GM18511 (cell line): ENCODE data around the gene GNB1L.

Experiments
- ATAC-seq: cut with Tn5 transposase; IDR thresholded peaks from one replicate; pipeline ENCODE4 v1.9.1; 2021; ENCODE audit warnings: mild to moderate bottlenecking, moderate library complexity; ENCODE audit not compliant: unreplicated experiment

The GNB1L gene

GRCh38 chr22:19854778-19855503, at the start of gene GNB1L, which contains the start of gene RTL10:
Gene GNB1L (minus strand): TSS chr22:19854874. CDS start chr22:19821355, 33,519 bp downstream.
Gene RTL10 (minus strand): TSS chr22:19854874. CDS start chr22:19852261, 2,613 bp downstream.
- peak; percentile 85 for ATAC-seq

- no peak for ATAC-seq
Measured at GRCh38 chr22:19904174-19904856, 49.6 kb upstream of the GNB1L start.

- ATAC-seq, result no peak
Measured at GRCh38 chr22:19903513-19903912, 48.8 kb upstream of the GNB1L start.

- no peak for ATAC-seq
Measured at GRCh38 chr22:19903031-19903430, 48.4 kb upstream of the GNB1L start.

- ATAC-seq, result no peak
Measured at GRCh38 chr22:19902245-19902715, 47.6 kb upstream of the GNB1L start.

GRCh38 chr22:19901577-19902244, 47.0 kb upstream of the GNB1L start:
- no peak for ATAC-seq

- ATAC-seq, result no peak
Measured at GRCh38 chr22:19900707-19901436, 46.2 kb upstream of the GNB1L start.

GRCh38 chr22:19898831-19899567, 44.3 kb upstream of the GNB1L start:
- no peak for ATAC-seq

- no peak for ATAC-seq
Measured at GRCh38 chr22:19898145-19898544, 43.5 kb upstream of the GNB1L start.

- no peak for ATAC-seq
Measured at GRCh38 chr22:19897726-19898125, 43.1 kb upstream of the GNB1L start.

- no peak for ATAC-seq
Measured at GRCh38 chr22:19896665-19897355, 42.1 kb upstream of the GNB1L start.

GRCh38 chr22:19895160-19895849, 40.6 kb upstream of the GNB1L start:
- ATAC-seq, result no peak

- ATAC-seq, result no peak
Measured at GRCh38 chr22:19893363-19893762, 38.7 kb upstream of the GNB1L start.

GRCh38 chr22:19892925-19893324, 38.3 kb upstream of the GNB1L start:
- no peak for ATAC-seq

GRCh38 chr22:19892257-19892879, 37.7 kb upstream of the GNB1L start:
- no peak for ATAC-seq

- ATAC-seq, result peak; percentile 72
Measured at GRCh38 chr22:19891317-19892256, 36.9 kb upstream of the GNB1L start.

GRCh38 chr22:19890502-19891316, 36.0 kb upstream of the GNB1L start:
- ATAC-seq, result no peak
